HG03064 (cell line): ENCODE data around the gene ASB14.
"Not testable (repeated sequence)": the region's sequence is repeated elsewhere in the genome, so short reads cannot be mapped to it uniquely, and the experiment has no call there.

Experiments
- ATAC-seq: cut with Tn5 transposase; IDR thresholded peaks from one replicate; pipeline ENCODE4 v1.9.1; 2021; ENCODE audit warnings: low read depth; ENCODE audit not compliant: unreplicated experiment

ASB14 gene

DNA sequence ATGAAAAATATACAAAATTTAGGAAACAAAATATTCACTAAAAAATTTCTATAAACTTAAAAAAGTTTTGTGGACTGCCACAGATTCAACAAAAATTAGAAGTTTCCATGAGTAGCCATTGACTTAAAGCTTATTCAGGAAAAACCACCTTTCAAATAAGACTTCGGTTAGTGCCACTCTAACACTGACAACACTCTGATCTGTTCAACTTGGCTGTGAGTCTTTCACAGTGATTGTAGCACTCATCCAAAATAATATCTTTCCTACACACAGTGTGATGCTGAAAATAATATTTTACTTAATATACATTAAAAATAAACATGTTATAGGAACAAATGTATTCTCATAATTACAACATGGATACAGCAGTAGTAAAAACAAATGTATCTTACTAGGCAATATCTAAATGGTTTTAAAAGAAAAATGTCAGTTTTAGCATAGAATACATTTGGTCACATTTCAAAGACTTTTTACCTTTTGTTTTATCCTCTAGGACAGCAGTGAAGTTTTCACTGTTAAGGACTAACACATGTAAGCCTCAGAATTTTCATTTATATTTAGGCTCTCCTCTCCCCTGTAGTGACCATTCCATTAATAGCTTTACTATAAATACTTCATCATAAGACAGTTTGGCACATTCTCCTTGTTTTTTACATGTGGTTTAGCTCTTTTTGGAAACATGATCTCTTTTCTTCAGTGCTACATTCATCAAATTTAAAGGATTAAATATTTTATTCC, at the start of gene ASB14:
ASB14 (minus strand) TSS at position 527 of the 738 bp plus-strand sequence. CDS start 652 bp downstream, outside the sequence.
- ATAC-seq, result no peak

DNA sequence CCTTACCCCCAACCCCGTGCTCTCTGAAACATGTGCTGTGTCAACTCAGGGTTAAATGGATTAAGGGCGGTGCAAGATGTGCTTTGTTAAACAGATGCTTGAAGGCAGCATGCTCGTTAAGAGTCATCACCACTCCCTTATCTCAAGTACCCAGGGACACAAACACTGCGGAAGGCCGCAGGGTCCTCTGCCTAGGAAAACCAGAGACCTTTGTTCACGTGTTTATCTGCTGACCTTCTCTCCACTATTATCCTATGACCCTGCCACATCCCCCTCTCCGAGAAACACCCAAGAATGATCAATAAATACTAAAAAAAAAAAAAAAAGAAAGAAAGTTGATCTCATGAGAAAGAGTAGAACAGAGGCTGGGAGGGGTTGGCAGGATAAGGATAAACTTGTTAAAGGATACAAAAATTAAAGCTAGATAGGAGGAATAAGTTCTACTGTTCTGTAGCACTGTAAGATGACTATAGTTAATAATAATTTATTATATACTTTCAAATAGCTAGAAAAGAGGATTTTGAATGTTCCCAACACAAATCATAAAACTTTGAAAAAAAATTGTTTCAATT, 46.7 kb upstream of the ASB14 start:
- not testable (repeated sequence) for ATAC-seq

DNA sequence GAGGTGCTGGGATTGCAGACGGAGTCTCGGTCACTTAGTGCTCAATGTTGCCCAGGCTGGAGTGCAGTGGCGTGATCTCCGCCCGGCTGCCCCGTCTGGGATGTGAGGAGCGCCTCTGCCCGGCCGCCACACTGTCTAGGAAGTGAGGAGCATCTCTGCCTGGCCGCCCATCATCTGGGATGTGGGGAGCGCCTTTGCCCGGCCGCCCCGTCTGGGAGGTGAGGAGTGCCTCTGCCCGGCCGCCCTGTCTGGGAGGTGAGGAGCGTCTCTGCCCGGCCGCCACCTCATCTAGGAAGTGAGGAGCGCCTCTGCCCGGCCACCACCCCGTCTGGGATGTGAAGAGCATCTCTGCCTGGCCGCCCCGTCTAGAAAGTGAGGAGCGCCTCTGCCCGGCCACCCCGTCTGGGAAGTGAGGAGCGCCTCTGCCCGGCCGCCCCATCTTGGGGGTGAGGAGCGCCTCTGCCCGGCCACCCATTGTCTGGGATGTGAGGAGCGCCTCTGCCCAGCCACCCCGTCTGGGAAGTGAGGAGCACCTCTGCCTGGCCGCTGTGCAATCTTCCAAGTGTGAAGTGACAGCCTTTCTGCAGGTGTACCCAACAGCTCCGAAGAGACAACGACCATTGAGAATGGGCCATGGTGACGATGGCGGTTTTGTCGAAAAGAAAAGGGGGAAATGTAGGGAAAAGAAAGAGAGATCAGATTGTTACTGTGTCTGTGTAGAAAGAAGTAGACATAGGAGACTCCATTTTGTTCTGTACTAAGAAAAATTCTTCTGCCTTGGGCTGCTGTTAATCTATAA, 46.0 kb upstream of the ASB14 start:
- ATAC-seq, result not testable (repeated sequence)

DNA sequence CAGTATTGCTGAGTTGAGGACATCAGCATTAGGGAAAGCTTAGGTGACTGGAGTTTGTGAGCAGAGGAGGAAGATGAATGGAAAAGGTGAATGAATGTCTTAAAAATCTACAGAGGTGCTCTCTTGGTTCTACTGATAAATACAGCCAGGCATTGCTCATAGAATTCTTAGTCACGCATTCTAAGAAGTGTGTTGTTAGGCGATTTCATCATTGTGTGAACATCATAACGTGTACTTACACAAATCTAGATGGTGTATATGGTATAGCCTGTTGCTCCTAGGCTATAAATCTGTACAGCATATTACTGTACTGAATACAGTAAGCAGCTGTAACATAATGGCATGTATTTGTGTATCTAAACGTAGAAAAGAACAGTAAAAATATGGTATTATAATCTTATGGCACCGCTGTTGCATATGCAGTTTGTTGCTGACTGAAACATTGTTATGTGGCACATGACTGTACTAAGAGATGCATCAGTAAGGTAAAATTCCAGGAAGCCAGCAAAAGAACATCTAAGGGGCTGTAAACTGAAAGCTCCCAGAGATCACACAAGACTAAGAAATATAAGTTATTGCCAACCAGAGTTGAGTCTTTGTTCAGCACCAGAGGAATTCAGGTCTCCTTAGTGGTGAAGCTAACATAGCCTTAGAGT, 42.9 kb upstream of the ASB14 start:
- no peak for ATAC-seq

DNA sequence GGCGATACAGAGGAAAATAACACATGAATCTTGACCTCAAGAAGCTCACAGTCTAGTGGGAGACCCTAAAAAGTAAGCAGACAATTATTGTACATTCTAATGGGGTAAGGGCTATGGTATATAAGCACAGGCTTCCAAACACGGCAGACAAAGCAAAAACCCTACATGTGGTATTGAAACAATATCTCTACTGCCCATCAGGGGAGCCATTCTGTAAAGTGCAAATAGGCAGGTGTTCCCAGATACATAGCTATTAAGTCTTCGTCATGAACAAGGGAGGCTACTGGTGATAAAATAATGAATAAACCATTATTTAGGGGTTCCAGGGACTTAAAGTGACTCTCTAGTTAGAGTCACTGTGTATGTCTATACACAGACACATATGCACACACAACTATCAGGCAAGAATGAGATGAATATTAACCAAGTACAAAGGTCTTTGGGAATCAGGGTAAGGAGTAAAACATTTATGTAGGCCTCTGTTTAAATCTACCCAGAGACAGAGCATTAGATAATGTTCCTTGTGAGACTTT, 38.7 kb upstream of the ASB14 start:
- no peak for ATAC-seq

DNA sequence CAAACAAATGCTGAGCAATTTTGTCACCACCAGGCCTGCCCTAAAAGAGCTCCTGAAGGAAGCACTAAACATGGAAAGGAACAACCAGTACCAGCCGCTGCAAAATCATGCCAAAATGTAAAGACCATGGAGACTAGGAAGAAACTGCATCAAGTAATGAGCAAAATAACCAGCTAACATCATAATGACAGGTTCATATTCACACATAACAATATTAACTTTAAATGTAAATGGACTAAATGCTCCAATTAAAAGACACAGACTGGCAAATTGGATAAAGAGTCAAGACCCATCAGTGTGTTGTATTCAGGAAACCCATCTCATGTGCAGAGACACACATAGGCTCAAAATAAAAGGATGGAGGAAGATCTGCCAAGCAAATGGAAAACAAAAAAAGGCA, 34.0 kb upstream of the ASB14 start:
- not testable (repeated sequence) for ATAC-seq

DNA sequence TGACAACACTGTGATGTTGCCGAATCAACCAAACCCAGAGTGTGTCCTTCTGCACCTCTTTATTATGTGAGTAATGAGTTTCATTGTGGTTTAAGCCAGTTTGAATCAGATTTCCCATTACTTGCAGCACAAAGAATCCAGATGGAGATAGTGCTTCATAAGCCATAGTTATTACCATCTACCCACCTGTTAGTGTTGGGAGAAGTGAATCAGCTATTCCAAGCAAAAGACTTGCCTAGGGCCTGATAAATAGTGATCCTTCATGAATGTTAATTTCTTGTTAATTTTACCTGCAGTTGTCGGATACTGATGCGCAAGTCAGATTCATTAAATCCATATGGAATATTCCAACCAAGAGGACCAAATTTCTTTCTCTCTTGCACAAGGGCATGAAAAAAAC, 21.7 kb upstream of the ASB14 start:
- ATAC-seq, result no peak

DNA sequence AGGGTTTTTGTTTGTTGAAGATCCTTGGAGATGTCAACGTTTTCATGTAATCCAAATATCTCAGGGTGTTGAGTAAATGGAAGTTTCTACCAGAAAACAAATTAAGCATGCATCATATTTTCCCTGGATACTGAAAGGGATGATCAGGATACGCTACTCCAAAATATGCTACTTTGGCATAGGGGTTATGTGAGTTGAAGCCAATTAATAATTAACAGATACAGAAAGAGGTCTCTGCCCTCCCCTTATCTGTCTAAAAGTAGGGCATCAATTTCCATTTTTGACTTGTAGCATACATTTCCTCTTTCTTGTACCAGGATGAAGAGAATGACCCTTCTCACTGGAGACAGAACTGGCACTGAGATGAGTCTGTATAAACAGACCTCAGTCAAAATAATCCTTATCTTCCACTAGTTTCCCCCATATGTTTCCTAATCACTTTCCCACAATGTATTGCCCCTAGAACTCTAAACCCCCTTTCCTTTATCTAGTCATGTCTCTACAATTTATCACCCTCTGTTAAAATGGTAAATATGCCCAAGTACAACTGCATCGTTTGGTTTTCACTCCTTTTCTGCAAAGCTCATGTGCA, 17.4 kb upstream of the ASB14 start:
- ATAC-seq, result no peak

DNA sequence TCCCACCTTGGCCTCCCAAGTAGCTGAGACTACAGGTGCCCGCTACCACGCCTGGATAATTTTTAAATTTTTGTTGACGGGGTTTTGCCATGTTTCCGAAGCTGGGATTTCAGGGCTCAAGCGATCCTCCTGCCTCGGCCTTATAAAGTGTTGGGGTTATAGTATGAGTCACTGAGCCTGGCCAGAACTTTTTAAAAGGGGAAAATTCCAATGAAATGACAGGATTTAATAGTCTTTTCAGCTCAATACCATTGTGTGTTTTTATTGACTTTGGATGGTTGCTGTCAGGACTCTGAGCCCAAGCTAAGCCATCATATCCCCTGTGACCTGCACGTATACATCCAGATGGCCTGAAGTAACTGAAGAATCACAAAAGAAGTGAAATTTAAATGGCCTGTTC, 11.0 kb upstream of the ASB14 start:
- not testable (repeated sequence) for ATAC-seq

DNA sequence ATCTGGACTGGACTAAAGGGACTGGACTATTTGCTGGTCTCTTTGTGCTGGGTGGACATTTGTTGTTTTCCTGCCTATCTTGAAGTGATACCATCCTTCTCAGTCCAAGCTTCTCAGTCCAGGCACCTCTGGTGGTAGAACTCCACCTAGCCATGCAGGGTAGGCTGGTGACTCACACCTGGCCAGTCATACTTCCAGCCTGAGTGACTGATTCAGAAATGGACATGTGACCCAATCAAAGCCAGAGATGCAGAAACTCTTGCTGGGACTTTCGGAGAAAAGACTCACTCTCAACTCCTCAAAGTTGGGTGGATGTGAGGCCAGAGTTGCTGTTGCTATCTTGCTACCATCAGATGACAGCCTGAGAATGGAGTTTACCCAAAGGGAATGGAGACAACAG, 5.6 kb upstream of the ASB14 start:
- no peak for ATAC-seq

DNA sequence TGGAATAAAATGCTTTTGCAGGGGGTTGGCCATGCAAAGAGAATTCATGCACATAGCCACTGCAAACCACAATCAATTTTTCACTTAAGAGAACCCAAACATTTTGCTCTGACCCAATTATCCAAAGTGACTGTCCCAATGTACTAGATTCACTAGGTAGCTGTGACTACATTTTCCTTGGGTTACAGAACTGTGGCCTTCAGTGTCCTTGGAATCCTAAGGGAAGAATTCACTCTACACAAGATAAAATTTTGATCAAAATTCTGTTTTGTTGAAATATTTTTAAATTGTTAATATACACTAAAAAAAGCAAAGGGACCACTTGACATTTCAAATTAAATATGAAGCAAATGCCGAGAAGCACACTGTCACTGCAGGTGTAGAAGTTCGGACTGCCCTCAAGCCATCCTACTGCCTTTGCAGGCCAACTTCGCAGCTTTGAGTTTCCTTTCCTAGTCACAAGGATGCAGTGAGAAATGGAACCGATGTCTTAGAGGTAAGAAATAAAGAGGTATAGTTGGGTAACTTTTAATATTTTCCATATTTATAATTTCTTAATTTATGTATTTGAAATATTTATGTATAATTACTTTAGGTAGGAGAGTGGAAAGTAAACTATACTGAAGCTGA, 527 bp upstream of the ASB14 start:
- no peak for ATAC-seq

DNA sequence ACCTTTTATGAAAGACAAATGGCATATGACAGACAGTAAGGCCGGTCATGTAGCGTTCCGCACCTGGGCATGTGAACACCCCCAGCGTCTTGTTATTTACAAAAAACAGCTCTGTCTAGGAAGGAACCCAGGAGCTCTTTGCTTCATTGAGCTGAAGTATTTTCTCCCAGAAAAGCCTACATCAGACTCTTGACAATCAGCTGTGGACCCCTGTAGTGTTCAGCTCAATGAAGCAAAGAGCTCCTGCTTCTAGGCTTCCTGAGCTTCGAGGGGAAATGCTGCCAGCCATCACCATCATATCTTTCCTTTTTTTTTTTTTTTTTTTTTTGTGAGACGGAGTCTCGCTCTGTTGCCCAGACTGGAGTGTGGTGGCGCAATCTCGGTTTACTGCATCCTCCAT, 4.1 kb downstream of the ASB14 start:
- no peak for ATAC-seq

DNA sequence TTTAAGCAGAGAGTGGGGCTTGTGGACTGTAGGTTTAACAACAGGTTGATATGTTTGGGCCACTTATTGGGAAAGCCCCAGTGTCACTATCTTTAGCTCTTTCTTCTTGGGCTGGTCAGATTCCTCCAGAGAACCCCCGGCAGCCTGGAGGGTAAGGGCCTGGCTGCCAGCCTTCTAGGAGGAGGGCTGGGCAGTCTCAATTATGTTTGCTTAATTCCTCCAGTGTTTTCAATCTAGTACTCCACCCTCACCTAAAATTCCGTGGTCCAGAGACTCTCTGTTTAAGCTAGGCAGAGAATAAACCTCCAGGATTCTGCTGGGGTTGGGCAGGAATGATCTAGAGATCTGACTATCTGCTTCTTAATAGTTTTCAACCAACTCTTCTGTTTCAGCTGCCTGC, 5.3 kb downstream of the ASB14 start:
- no peak for ATAC-seq

DNA sequence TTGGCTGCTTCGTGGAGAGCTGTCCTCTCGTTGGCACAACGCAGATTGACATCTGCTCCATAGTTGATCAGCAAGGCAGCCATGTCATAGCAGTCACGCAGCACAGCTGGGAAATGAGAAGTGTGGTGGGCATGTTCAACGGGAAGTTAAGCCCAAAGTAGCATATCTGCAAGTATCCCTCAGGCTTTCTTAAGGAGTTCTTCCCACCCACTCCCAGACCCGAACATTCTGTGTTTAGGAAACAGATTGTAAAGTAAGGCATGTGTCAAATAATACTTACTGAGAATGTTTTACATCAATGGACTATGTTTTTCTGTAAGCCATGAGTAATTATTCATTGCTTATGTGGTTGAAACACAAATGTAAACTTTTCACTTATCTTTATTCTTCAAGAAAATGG, 9.2 kb downstream of the ASB14 start:
- no peak for ATAC-seq

DNA sequence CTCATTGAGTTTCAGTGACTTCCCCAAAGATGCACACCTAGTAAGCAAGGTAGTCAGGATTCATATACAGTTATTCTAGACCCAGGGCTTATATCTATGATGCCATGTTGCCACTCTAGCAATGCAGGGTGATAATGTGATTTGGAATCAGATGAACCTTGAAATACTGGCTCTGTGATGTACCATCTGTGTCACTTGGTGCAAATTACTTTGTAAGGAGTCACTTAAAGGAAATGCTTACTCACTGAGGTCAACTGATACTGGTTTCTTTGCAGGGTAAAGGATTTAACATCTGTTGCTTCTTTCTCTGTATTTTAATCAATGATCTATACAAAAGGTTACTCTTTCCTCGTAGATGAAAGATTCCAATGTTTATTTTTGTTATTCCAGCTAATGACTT, 10.8 kb downstream of the ASB14 start:
- no peak for ATAC-seq

DNA sequence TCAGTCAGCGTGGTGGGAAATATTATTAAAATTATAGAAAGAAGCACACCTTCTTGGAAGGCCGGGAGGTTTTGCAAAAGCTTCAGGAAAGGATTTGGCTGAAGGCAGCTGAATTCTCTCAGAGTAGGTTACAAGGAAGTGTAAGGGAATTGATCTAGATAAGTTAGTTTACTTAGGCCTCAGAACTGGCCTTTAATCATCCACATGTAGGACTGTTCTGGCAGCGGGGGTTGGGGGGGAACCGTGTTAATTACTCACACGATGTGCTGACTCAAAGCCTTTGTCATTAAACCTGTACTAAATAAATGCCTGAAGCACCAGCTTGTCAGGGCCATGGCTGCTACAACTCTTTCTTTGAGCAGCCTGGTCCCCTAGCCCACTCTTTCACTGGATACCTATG, 12.8 kb downstream of the ASB14 start:
- no peak for ATAC-seq

DNA sequence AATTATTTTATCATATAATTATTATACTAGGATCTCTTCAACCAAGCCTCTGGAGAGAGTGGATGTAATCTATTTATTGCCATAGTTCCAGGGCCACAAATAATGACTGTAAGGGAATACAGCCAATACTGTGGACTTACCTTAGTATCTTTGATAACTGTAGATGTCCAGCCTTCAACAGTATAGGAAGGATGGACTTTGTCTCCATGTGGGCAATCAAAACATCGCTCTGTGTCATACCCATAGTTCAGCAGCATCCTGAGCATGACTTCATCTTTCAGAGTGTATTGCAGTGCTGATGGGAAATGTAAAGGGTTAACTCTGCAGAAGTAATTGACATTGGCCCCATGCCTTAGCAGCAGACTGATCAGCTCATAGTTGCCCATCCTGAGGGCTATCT, 14.2 kb downstream of the ASB14 start:
- ATAC-seq, result no peak

DNA sequence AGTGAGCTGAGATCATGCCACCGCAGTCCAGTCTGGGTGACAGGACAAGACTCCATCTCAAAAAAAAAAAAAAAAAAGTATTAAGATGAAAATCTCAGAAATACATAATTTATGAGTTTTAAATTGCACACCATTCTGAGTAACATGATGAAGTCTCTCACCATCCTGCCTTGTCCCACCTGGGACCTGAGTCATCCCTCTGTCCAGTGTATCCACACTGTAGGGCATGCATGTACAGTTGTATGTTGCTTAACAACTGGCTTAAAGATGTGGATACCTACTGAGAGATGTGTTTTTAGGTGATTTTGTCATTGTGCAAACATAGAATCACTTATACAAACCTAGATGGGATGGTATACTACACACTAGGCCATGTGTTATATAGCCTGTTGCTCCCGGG, 17.1 kb downstream of the ASB14 start:
- ATAC-seq, result no peak

DNA sequence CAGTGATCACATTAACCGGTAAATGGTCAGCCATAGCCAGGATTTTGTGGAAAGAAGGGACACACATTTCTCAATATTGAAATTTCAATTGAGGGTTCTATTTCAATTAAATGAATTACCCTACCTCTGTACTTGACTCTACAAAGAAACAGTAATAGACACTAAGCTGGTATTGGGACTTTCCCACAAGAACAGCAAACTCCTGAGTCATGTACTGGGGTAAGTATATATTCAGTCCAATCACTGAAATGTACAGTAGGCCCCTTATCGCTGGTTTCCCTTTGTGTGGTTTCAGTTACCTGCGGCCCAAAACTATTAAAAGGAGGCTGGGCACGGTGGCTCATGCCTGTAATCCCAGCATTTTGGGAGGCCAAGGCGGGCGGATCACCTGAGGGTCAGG, 17.6 kb downstream of the ASB14 start:
- no peak for ATAC-seq

DNA sequence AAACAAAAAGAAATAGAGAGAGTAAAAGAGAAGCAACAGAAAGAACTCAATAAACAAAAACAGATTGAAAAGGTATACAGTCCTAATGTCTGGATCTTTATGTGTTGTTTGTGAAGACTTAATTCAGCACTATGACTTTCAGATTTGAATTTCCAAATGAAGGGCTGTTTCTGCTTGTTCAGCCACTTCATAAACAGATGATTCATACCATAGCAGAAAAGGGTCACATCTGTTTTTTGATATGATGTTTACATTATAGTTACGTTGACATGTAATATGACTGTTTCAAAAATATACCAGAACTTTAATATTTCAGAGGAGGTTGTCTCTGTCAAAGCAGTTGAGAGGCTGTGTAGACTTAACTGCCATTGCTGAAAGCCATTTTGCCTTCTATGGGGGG, 24.1 kb downstream of the ASB14 start:
- no peak for ATAC-seq
